Gastroesophageal sphincter (tissue), 3 donors: ENCODE results near the gene MIF4GD.

Experiments used
- EP300 ChIP-seq: sonication (generic); formaldehyde crosslinking; IDR thresholded peaks from one replicate; pipeline ENCODE4 v1.6.1; 2017; ENCODE audit warnings: antibody characterized with exemption, mild to moderate bottlenecking
- POLR2A ChIP-seq, 2 donors: fragments of 450-650 bp; IDR thresholded peaks; one replicate each; pipeline ENCODE4 v1.6.1; 2017; ENCODE audit warnings: antibody characterized with exemption in 2 of 2, mild to moderate bottlenecking in 2 of 2, moderate library complexity in 1 of 2
- POLR2AphosphoS5 ChIP-seq: sonication (generic); formaldehyde crosslinking; IDR thresholded peaks from one replicate; pipeline ENCODE4 v1.6.1; 2017; ENCODE audit warnings: antibody characterized with exemption
- TF ChIP-seq, protein P1 (sequence below), 4 experiments: fragments of 200-600 bp in 2 of 4; fragments of 450-650 bp in 2 of 4; sonication (generic) in 1 of 4; IDR thresholded peaks; one replicate each; pipeline ENCODE4 v1.5.1; 2017 to 2019; ENCODE audit warnings: antibody characterized with exemption in 4 of 4, mild to moderate bottlenecking in 2 of 4, moderate library complexity in 2 of 4

DNA sequence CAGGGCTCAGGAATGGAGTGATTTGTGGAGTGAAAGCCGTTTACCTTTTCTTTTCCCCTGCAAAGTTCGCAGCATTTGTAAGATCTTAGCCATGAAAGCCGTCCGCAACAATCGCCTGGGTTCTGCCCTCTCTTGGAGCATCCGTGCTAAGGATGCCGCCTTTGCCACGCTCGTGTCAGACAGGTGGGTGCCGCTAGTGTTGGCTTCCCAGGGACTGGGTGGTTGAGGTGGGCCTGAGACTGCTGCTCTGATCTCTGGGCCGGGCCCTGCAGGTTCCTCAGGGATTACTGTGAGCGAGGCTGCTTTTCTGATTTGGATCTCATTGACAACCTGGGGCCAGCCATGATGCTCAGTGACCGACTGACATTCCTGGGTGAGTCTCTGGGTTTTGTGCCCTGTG is 38.2 kb downstream of the MIF4GD start:
- TF ChIP-seq, protein P1, sequence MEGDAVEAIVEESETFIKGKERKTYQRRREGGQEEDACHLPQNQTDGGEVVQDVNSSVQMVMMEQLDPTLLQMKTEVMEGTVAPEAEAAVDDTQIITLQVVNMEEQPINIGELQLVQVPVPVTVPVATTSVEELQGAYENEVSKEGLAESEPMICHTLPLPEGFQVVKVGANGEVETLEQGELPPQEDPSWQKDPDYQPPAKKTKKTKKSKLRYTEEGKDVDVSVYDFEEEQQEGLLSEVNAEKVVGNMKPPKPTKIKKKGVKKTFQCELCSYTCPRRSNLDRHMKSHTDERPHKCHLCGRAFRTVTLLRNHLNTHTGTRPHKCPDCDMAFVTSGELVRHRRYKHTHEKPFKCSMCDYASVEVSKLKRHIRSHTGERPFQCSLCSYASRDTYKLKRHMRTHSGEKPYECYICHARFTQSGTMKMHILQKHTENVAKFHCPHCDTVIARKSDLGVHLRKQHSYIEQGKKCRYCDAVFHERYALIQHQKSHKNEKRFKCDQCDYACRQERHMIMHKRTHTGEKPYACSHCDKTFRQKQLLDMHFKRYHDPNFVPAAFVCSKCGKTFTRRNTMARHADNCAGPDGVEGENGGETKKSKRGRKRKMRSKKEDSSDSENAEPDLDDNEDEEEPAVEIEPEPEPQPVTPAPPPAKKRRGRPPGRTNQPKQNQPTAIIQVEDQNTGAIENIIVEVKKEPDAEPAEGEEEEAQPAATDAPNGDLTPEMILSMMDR (IDR thresholded peaks at IDR 0.05), result no peak
- no peak for TF ChIP-seq POLR2A (IDR thresholded peaks at IDR 0.05)
- no peak for TF ChIP-seq EP300
- TF ChIP-seq POLR2AphosphoS5, result no peak
